DND-41 (cell line): ENCODE results near the gene BPIFB6.
A peak's percentile ranks its signal among the peaks of the same experiment; 100 is the strongest.

Experiments used
- ATAC-seq: fragments of 200-7000 bp; cut with Tn5 transposase; 3 replicates; pipeline ENCODE4 v1.9.1; 2021; ENCODE audit warnings: low read depth; ENCODE audit not compliant: insufficient read depth
- DNase-seq: peaks from one replicate; pipeline ENCODE4 v3.0.0-alpha.2; 2020
- H2AFZ ChIP-seq: 2 replicates; pipeline ENCODE4 v1.6.0; 2012; ENCODE audit warnings: low read depth, low read length
- H3K27ac ChIP-seq: 2 replicates; pipeline ENCODE4 v1.5.1; 2012; ENCODE audit warnings: low read length, inconsistent platforms
- H3K27me3 ChIP-seq: fragments of 200-600 bp; sonication (generic); 2 replicates; pipeline ENCODE4 v1.6.0; 2012; ENCODE audit warnings: low read length, mild to moderate bottlenecking, inconsistent platforms; ENCODE audit not compliant: insufficient read depth, poor library complexity
- H3K36me3 ChIP-seq: 2 replicates; pipeline ENCODE4 v1.5.1; 2012; ENCODE audit warnings: low read length, inconsistent platforms; ENCODE audit not compliant: insufficient read depth
- H3K4me1 ChIP-seq: 2 replicates; pipeline ENCODE4 v1.5.1; 2012; ENCODE audit warnings: mild to moderate bottlenecking, low read length; ENCODE audit not compliant: insufficient read depth
- H3K4me2 ChIP-seq: 2 replicates; pipeline ENCODE4 v1.6.0; 2012; ENCODE audit warnings: mild to moderate bottlenecking, moderate library complexity, low read length, inconsistent platforms; ENCODE audit not compliant: insufficient read depth
- H3K4me3 ChIP-seq, 2 experiments: fragments of 200-600 bp in 1 of 2; shearing (Covaris generic) in 1 of 2; 2 replicates each; pipeline ENCODE4 v1.5.1; 2012 to 2016; ENCODE audit warnings: inconsistent platforms in 2 of 2, low read length in 2 of 2, mild to moderate bottlenecking in 2 of 2, low read depth in 1 of 2, moderate library complexity in 1 of 2
- H3K79me2 ChIP-seq: 2 replicates; pipeline ENCODE4 v1.6.0; 2012; ENCODE audit warnings: low read length, inconsistent platforms; ENCODE audit not compliant: insufficient read depth
- H3K9ac ChIP-seq: 2 replicates; pipeline ENCODE4 v1.6.0; 2012; ENCODE audit warnings: low read depth, mild to moderate bottlenecking, inconsistent platforms, low read length, moderate library complexity
- H3K9me3 ChIP-seq: 2 replicates; pipeline ENCODE4 v1.5.1; 2012; ENCODE audit warnings: low read length, moderate library complexity, mild to moderate bottlenecking, inconsistent platforms; ENCODE audit not compliant: insufficient read depth, severe bottlenecking
- H4K20me1 ChIP-seq: 2 replicates; pipeline ENCODE4 v1.6.0; 2012; ENCODE audit warnings: low read length; ENCODE audit not compliant: insufficient read depth
- EZH2 ChIP-seq: IDR thresholded peaks from 3 replicates; pipeline ENCODE4 v1.6.1; 2012; ENCODE audit warnings: borderline replicate concordance, low read depth, mild to moderate bottlenecking, moderate library complexity, low read length, inconsistent platforms; ENCODE audit not compliant: severe bottlenecking
- TF ChIP-seq, protein P1 (sequence below): IDR thresholded peaks from 2 replicates; pipeline ENCODE4 v1.5.1; 2012; ENCODE audit warnings: borderline replicate concordance, low read length, moderate library complexity, mild to moderate bottlenecking; ENCODE audit not compliant: poor library complexity, severe bottlenecking; ENCODE audit errors: extremely low read depth

Gene BPIFB6

DNA sequence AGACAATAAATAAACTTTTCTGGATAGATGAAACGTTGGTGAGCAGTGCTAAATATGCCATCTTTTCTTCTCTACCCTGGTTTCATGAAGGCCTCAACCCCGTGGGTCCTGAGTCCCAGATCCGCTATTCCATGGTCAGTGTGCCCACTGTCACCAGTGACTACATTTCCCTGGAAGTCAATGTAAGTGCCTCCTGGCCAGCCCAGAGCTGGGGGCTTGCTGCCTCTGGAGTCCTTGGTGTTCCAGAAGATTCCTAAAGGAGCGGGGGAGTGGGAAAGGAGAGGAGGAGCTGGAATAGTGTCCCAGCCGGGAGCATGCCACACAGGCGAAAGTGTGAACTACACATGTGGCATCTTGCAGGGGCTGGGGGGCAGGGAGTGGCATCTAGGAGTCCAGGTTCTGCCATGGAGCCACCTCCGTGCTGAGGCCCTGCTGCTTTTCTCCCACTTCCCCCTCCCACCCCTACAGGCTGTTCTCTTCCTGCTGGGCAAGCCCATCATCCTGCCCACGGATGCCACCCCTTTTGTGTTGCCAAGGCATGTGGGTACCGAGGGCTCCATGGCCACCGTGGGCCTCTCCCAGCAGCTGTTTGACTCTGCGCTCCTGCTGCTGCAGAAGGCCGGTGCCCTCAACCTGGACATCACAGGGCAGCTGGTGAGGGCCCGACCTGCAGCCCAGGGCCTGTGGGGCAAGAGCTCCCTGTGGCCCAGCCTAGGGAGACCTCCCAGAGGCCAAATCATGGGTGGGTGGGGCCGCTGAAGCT is 13.1 kb upstream of the BPIFB6 start:
- Histone ChIP-seq H3K9ac (no peak overlapping the region), H3K36me3 (no peaks in the 10 kb centered on the region), H3K9me3 (no peaks in the 10 kb centered on the region), H3K27me3 (no peaks in the 10 kb centered on the region), H4K20me1 (no peaks in the 10 kb centered on the region), H3K79me2 (no peaks in the 10 kb centered on the region), H2AFZ (no peak overlapping the region), H3K27ac (no peak overlapping the region), H3K4me2 (no peak overlapping the region), H3K4me3 (no peak overlapping the region), H3K4me1 (no peaks in the 10 kb centered on the region)
- TF ChIP-seq, protein P1, sequence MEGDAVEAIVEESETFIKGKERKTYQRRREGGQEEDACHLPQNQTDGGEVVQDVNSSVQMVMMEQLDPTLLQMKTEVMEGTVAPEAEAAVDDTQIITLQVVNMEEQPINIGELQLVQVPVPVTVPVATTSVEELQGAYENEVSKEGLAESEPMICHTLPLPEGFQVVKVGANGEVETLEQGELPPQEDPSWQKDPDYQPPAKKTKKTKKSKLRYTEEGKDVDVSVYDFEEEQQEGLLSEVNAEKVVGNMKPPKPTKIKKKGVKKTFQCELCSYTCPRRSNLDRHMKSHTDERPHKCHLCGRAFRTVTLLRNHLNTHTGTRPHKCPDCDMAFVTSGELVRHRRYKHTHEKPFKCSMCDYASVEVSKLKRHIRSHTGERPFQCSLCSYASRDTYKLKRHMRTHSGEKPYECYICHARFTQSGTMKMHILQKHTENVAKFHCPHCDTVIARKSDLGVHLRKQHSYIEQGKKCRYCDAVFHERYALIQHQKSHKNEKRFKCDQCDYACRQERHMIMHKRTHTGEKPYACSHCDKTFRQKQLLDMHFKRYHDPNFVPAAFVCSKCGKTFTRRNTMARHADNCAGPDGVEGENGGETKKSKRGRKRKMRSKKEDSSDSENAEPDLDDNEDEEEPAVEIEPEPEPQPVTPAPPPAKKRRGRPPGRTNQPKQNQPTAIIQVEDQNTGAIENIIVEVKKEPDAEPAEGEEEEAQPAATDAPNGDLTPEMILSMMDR, result no peak
- TF ChIP-seq EZH2, result no peak
- ATAC-seq (no peak), DNase-seq (no peak)

DNA sequence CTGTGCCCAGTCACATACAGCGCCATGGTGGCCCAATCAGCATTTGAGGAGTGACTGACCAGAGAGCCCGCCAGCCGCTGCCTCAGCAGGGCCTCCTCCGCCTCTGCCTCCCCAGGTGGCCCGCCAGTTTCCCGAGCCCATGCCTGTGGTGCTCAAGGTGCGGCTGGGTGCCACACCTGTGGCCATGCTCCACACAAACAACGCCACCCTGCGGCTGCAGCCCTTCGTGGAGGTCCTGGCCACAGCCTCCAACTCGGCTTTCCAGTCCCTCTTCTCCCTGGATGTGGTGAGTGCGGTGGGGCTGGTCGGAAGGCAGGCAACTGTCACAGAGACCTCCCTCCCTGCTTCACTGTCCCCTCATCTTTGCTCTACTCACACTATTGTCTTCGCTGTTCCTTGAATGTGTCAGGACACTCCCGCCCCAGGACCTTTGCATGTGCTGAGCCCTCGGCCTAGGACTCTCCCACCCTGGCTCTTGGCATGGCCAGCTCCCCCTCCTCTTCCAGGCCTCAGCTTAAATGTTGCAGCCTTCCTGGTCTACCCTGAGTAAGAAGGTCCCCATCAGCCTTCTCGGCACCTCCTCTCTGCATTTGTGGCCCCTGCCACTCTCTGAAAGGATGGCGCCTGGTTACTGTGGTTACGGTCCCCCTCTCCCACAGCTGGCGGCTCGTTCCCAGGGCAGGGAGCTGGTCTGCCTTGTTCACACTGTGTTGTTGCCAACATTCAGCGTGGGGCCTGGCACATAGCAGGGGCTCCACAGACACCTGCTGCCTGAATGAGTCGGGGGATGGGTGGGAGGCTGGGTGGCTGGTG is 11.8 kb upstream of the BPIFB6 start:
- no peak overlapping the region for H3K4me3 ChIP-seq
- no peak overlapping the region for H3K4me2 ChIP-seq
- H3K9ac ChIP-seq, result no peak overlapping the region
- no peaks in the 10 kb centered on the region for H3K9me3 ChIP-seq
- no peaks in the 10 kb centered on the region for H3K79me2 ChIP-seq
- no peak overlapping the region for H3K27ac ChIP-seq
- H3K36me3 ChIP-seq, result no peaks in the 10 kb centered on the region
- ATAC-seq (peak; percentile 81), DNase-seq (peak; percentile 66)
- H3K27me3 ChIP-seq, result no peaks in the 10 kb centered on the region
- TF ChIP-seq, protein P1, result no peak
- no peak for TF ChIP-seq EZH2
- H2AFZ ChIP-seq, result no peak overlapping the region
- H3K4me1 ChIP-seq, result no peaks in the 10 kb centered on the region
- H4K20me1 ChIP-seq, result no peaks in the 10 kb centered on the region

DNA sequence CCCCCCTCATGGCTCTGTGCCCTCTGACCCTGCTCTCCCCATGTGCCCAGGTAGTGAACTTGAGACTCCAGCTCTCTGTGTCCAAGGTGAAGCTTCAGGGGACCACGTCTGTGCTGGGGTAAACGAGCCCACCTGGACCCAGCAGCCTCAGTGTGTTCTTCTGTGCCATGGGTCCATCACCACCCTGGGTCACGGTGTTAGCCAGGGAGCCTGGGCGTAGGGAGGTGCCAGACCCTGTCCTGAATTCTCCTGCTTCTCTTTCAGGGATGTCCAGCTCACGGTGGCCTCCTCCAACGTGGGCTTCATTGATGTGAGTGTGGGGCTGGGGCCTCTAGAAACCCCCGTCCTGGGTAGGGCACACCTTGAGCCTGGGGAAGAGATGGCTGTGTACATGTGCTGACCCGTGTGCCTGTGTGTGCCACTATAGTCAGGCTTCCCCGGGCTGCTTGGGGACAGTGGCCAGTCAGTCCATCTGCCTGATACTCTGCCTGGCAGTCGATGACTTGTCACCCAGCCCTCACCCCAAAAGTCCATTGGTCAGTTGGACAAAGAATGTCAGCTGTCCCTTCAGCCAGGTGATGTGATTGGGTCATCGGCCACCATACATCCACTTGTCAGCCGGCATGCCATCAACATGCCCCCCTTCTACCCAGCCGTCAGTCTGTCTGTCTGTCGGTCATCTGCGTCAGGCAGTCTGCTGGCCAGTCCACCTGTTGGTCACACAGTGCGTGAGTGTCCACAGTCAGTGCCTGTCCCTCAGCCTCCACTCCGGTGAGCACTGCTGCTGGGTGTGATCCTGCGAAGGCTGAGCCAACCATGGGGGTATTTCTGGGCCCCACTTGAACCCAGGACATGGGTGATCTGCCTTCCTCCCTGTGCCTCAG is 10.9 kb upstream of the BPIFB6 start:
- Histone ChIP-seq H3K4me3 (no peak overlapping the region), H2AFZ (no peak overlapping the region), H3K27ac (no peak overlapping the region), H3K4me2 (no peak overlapping the region), H3K36me3 (no peaks in the 10 kb centered on the region), H4K20me1 (no peaks in the 10 kb centered on the region), H3K9me3 (no peaks in the 10 kb centered on the region), H3K27me3 (no peaks in the 10 kb centered on the region), H3K4me1 (no peaks in the 10 kb centered on the region), H3K79me2 (no peaks in the 10 kb centered on the region), H3K9ac (no peak overlapping the region)
- ATAC-seq, result no peak
- TF ChIP-seq, protein P1, result no peak
- TF ChIP-seq EZH2, result no peak
- no peak for DNase-seq
